ENCODE results near the gene RUFY4.

DNA sequence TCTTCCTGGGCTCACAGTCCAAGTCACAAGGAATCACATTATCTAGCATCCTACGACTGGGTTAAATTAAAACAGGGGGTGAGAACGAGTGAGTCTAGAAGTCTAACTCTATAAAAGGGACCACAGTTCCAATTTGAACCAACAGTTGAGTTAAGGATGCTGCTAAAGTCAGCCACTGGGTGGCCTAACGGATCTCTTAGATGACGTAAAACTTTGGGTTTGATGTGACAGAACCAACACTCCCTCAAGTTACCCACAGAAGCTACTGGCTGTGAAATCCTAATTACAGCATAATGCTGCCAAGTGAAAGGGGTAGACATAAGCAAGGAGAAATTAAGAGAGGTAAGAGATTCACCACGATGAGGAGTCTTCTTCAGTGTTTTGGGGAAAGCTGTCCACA, 32.7 kb upstream of the RUFY4 start:
- TF ChIP-seq, protein P1, sequence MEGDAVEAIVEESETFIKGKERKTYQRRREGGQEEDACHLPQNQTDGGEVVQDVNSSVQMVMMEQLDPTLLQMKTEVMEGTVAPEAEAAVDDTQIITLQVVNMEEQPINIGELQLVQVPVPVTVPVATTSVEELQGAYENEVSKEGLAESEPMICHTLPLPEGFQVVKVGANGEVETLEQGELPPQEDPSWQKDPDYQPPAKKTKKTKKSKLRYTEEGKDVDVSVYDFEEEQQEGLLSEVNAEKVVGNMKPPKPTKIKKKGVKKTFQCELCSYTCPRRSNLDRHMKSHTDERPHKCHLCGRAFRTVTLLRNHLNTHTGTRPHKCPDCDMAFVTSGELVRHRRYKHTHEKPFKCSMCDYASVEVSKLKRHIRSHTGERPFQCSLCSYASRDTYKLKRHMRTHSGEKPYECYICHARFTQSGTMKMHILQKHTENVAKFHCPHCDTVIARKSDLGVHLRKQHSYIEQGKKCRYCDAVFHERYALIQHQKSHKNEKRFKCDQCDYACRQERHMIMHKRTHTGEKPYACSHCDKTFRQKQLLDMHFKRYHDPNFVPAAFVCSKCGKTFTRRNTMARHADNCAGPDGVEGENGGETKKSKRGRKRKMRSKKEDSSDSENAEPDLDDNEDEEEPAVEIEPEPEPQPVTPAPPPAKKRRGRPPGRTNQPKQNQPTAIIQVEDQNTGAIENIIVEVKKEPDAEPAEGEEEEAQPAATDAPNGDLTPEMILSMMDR (conservative IDR thresholded peaks at IDR 0.05; ENCODE audit: low read length): 0 out of 2 replicates have a peak, but pooled peaks have one; percentile 35
- TF ChIP-seq EZH2phosphoT487 (IDR thresholded peaks at IDR 0.05; ENCODE audit: borderline replicate concordance, low read depth, low read length): no peak

Data from OCI-LY7 (cell line).